GM23338 (cell line): ENCODE data around the gene STRN. TPM values are rescaled to one million over a fixed set of nuclear protein-coding genes. Genes with fewer than 3 reads are reported as not detected.

Source experiments
- ATAC-seq: fragments of 200-7000 bp; cut with Tn5 transposase; 3 replicates; pipeline ENCODE4 v1.9.1; 2020
- DNase-seq: peaks from one replicate; pipeline ENCODE4 v3.0.0-alpha.2; 2015; ENCODE audit warnings: low spot score
- H2AFZ ChIP-seq: fragments of 200-600 bp; sonication (generic); 2 replicates; pipeline ENCODE4 v1.8.0; 2016; ENCODE audit warnings: antibody characterized with exemption, mild to moderate bottlenecking, moderate library complexity
- H3F3A ChIP-seq: fragments of 200-600 bp; sonication (generic); replicated peaks from 2 replicates; pipeline ENCODE4 v1.8.0; 2017; ENCODE audit warnings: antibody characterized with exemption, mixed run types, low read depth
- H3K27ac ChIP-seq: fragments of 200-600 bp; sonication (generic); 2 replicates; pipeline ENCODE4 v1.6.1; 2016; ENCODE audit warnings: low read depth
- H3K27me3 ChIP-seq: fragments of 200-600 bp; sonication (generic); 2 replicates; pipeline ENCODE4 v1.8.0; 2016; ENCODE audit warnings: mild to moderate bottlenecking, mixed run types, moderate library complexity; ENCODE audit not compliant: insufficient read depth
- H3K36me3 ChIP-seq: fragments of 200-600 bp; sonication (generic); 2 replicates; pipeline ENCODE4 v1.8.0; 2016; ENCODE audit warnings: mild to moderate bottlenecking; ENCODE audit not compliant: insufficient read depth
- H3K4me1 ChIP-seq: fragments of 200-600 bp; sonication (generic); 2 replicates; pipeline ENCODE4 v1.8.0; 2016; ENCODE audit warnings: mild to moderate bottlenecking, moderate library complexity; ENCODE audit not compliant: insufficient read depth
- H3K4me2 ChIP-seq: fragments of 200-600 bp; sonication (generic); 2 replicates; pipeline ENCODE4 v1.7.1; 2017; ENCODE audit warnings: mixed run types
- H3K4me3 ChIP-seq: fragments of 200-600 bp; sonication (generic); 2 replicates; pipeline ENCODE4 v1.6.1; 2016; ENCODE audit warnings: mixed run types
- H3K79me2 ChIP-seq: fragments of 200-600 bp; sonication (generic); replicated peaks from 2 replicates; pipeline ENCODE4 v1.8.0; 2017; ENCODE audit warnings: mild to moderate bottlenecking; ENCODE audit not compliant: insufficient read depth
- H3K9me2 ChIP-seq: fragments of 200-600 bp; sonication (generic); 2 replicates; pipeline ENCODE4 v1.8.0; 2017; ENCODE audit not compliant: insufficient read depth
- H4K20me1 ChIP-seq: fragments of 200-600 bp; sonication (generic); replicated peaks from 2 replicates; pipeline ENCODE4 v1.8.0; 2017; ENCODE audit warnings: mild to moderate bottlenecking; ENCODE audit not compliant: insufficient read depth
- H3K27ac Mint-ChIP-seq: 2 replicates; pipeline ENCODE4 v1.8.0; 2020; ENCODE audit warnings: inconsistent platforms, mild to moderate bottlenecking, moderate library complexity, mixed read lengths
- H3K27me3 Mint-ChIP-seq: 3 replicates; pipeline ENCODE4 v1.8.0; 2022; ENCODE audit warnings: low read depth, mild to moderate bottlenecking, moderate library complexity, mixed read lengths, inconsistent platforms; ENCODE audit not compliant: insufficient read depth, poor library complexity
- H3K36me3 Mint-ChIP-seq: 3 replicates; pipeline ENCODE4 v1.8.0; 2021; ENCODE audit warnings: low read depth, mild to moderate bottlenecking, inconsistent platforms, moderate library complexity, mixed read lengths
- H3K4me1 Mint-ChIP-seq: 3 replicates; pipeline ENCODE4 v1.8.0; 2020; ENCODE audit warnings: mild to moderate bottlenecking, inconsistent platforms, mixed read lengths
- H3K4me3 Mint-ChIP-seq: 3 replicates; pipeline ENCODE4 v1.8.0; 2021; ENCODE audit warnings: moderate library complexity, mild to moderate bottlenecking, inconsistent platforms, mixed read lengths
- H3K9me3 Mint-ChIP-seq: 3 replicates; pipeline ENCODE4 v1.8.0; 2020; ENCODE audit warnings: moderate library complexity, mild to moderate bottlenecking, inconsistent platforms, mixed read lengths
- CREB1 ChIP-seq: fragments of 250-450 bp; sonication (Bioruptor Pico); IDR thresholded peaks from 2 replicates; pipeline ENCODE4 v1.5.0; 2020; ENCODE audit warnings: low read depth, mild to moderate bottlenecking, moderate library complexity
- CTCF ChIP-seq, 2 experiments: fragments of 200-600 bp in 1 of 2; sonication (generic) in 1 of 2; conservative IDR thresholded peaks; 2 replicates each; pipeline versions ENCODE4 v1.5.1 to v1.6.1; 2016 to 2017; ENCODE audit warnings: antibody characterized with exemption in 2 of 2, low read depth in 2 of 2, mild to moderate bottlenecking in 2 of 2, moderate library complexity in 1 of 2
- ETS1 ChIP-seq: IDR thresholded peaks from 2 replicates; pipeline ENCODE4 v1.6.1; 2016; ENCODE audit warnings: antibody characterized with exemption
- EZH2 ChIP-seq: fragments of 200-600 bp; sonication (generic); IDR thresholded peaks from one replicate; pipeline ENCODE4 v1.8.0; 2017; ENCODE audit warnings: antibody characterized with exemption, mild to moderate bottlenecking, low read depth; ENCODE audit not compliant: unreplicated experiment
- EZH2phosphoT487 ChIP-seq: fragments of 200-600 bp; sonication (generic); IDR thresholded peaks from one replicate; pipeline ENCODE4 v1.8.1; 2018; ENCODE audit warnings: antibody characterized with exemption; ENCODE audit not compliant: unreplicated experiment
- JUNB ChIP-seq: IDR thresholded peaks from one replicate; pipeline ENCODE4 v1.6.1; 2016; ENCODE audit warnings: antibody characterized with exemption; ENCODE audit not compliant: unreplicated experiment
- NANOG ChIP-seq: IDR thresholded peaks from 2 replicates; pipeline ENCODE4 v1.6.1; 2016; ENCODE audit warnings: antibody characterized with exemption, borderline replicate concordance
- POLR2AphosphoS5 ChIP-seq: IDR thresholded peaks from 2 replicates; pipeline ENCODE4 v1.6.1; 2016; ENCODE audit warnings: antibody characterized with exemption, low read depth
- REST ChIP-seq: IDR thresholded peaks from one replicate; pipeline ENCODE4 v1.6.1; 2018; ENCODE audit warnings: antibody characterized with exemption; ENCODE audit not compliant: unreplicated experiment
- STAT1 ChIP-seq: IDR thresholded peaks from one replicate; pipeline ENCODE4 v1.6.1; 2016; ENCODE audit warnings: antibody characterized with exemption; ENCODE audit not compliant: unreplicated experiment
- ZNF114 ChIP-seq: fragments of 250-450 bp; sonication (Bioruptor Pico); IDR thresholded peaks from 2 replicates; pipeline ENCODE4 v1.5.0; 2020; ENCODE audit warnings: mild to moderate bottlenecking, moderate library complexity
- ZNF331 ChIP-seq: fragments of 250-450 bp; sonication (Bioruptor Pico); IDR thresholded peaks from 2 replicates; pipeline ENCODE4 v1.5.0; 2020; ENCODE audit warnings: low read depth, mild to moderate bottlenecking, moderate library complexity
- polyA plus RNA-seq: library from polyadenylated mRNA; unstranded; fragments of >200 nt; fragmentation: Nextera tagmentation; extraction: Ambion mirVana; gene quantifications from 2 replicates; pipeline ENCODE4 v1.2.1, GENCODE V29; 2016
- total RNA-seq: library from RNA; depleted of rRNA; stranded (reverse); fragments of >200 nt; shearing (Covaris generic); gene quantifications from 2 replicates; pipeline ENCODE4 v1.2.3, GENCODE V29; 2014

Gene STRN
- total and polyA plus RNA-seq, 2 experiments from 2014 or later: 16.1 to 34.5 TPM

- TF ChIP-seq JUNB (no peak), NANOG (no peak), CTCF (conservative IDR thresholded peaks at IDR 0.05; ENCODE audit: low read depth in 2 of 2) (no peak), ZNF331 (CRISPR knock-in tag) (no peak), POLR2AphosphoS5 (no peak)
These were observed 79.7 kb downstream of the STRN start for GRCh38 chr2:36886664-36887063.

GRCh38 chr2:36885605-36886004, 80.7 kb downstream of the STRN start:
- ATAC-seq (no peak), DNase-seq (no peak)
- H3K27ac Mint-ChIP-seq: no peak overlapping the region
- no peaks in the 10 kb centered on the region for H3K36me3 ChIP-seq
- H3K4me1 Mint-ChIP-seq: no peaks in the 10 kb centered on the region
- no peaks in the 10 kb centered on the region for H3K9me3 Mint-ChIP-seq
- no peaks in the 10 kb centered on the region for H3K79me2 ChIP-seq
- no peak overlapping the region for H2AFZ ChIP-seq
- no peaks in the 10 kb centered on the region for H3F3A ChIP-seq
- no peak overlapping the region for H3K4me3 Mint-ChIP-seq
- no peaks in the 10 kb centered on the region; the same call in 1 of the 2 replicates for H4K20me1 ChIP-seq
- H3K27me3 ChIP-seq: no peaks in the 10 kb centered on the region
- no peaks in the 10 kb centered on the region; the same call in 2 of the 3 replicates for H3K36me3 Mint-ChIP-seq
- H3K4me2 ChIP-seq: no peak overlapping the region
- no peak overlapping the region for H3K27ac ChIP-seq
- no peaks in the 10 kb centered on the region for H3K27me3 Mint-ChIP-seq
- no peaks in the 10 kb centered on the region for H3K9me2 ChIP-seq
- H3K4me1 ChIP-seq: no peaks in the 10 kb centered on the region
- H3K4me3 ChIP-seq: no peak overlapping the region
- TF ChIP-seq CTCF (conservative IDR thresholded peaks at IDR 0.05; ENCODE audit: low read depth in 2 of 2): no peak
- no peak for TF ChIP-seq EZH2
- no peak for TF ChIP-seq ZNF331 (CRISPR knock-in tag)
- TF ChIP-seq STAT1: no peak
- no peak for TF ChIP-seq EZH2phosphoT487
- no peak for TF ChIP-seq ETS1
- TF ChIP-seq REST: no peak
- TF ChIP-seq POLR2AphosphoS5: no peak
- no peak for TF ChIP-seq ZNF114 (CRISPR knock-in tag)
- no peak for TF ChIP-seq CREB1 (CRISPR knock-in tag)
- no peak for TF ChIP-seq NANOG

More at GRCh38 chr2:36886664-36887063, 79.7 kb downstream of the STRN start:
- Histone ChIP-seq H3K4me1 (no peaks in the 10 kb centered on the region), H4K20me1 (no peaks in the 10 kb centered on the region; the same call in 1 of the 2 replicates), H3F3A (no peaks in the 10 kb centered on the region), H3K4me2 (no peak overlapping the region), H3K4me3 (no peak overlapping the region), H3K27ac (no peak overlapping the region; the same call in 1 of the 2 replicates), H3K27me3 (no peaks in the 10 kb centered on the region), H3K79me2 (no peaks in the 10 kb centered on the region), H3K36me3 (no peaks in the 10 kb centered on the region), H3K9me2 (no peaks in the 10 kb centered on the region), H2AFZ (no peak overlapping the region)
- peak overlapping the region; percentile 25; the same call in 1 of the 2 replicates for H3K27ac Mint-ChIP-seq
- no peak for DNase-seq
- H3K27me3 Mint-ChIP-seq: no peaks in the 10 kb centered on the region
- H3K9me3 Mint-ChIP-seq: no peaks in the 10 kb centered on the region
- no peaks in the 10 kb centered on the region for H3K4me1 Mint-ChIP-seq
- H3K36me3 Mint-ChIP-seq: no peaks in the 10 kb centered on the region; the same call in 2 of the 3 replicates
- ATAC-seq: no peak
- H3K4me3 Mint-ChIP-seq: no peak overlapping the region
